ENCODE results near the gene H2BK1. TPM values are rescaled to one million over a fixed set of nuclear protein-coding genes. Genes with fewer than 3 reads are reported as not detected.

H2BK1 gene
- total RNA-seq, 1 donor from 2014 or later = not detected

DNA sequence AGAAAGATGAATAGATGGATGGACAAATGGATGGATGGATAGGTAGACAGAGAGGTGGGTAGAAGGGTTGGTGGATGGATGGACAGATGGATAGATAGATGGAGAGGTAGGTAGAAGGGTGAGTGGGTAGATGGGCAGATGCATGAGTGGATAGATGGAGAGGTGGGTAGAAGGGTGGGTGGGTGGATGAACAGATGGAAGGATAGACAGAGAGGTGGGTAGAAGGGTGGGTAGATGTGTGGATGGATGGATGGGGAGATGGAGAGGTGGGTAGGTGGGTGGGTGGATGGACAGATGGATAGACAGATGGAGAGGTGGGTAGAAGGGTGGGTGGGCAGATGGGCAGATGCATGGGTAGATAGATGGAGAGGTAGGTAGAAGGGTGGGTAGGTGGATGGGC is 12.4 kb downstream of the H2BK1 start:
- H3K4me1 Mint-ChIP-seq (ENCODE audit: unreplicated experiment) = no peaks in the 10 kb centered on the region
- no peak overlapping the region for H3K4me3 Mint-ChIP-seq (ENCODE audit: unreplicated experiment)
- peaks cover 36% of the 10 kb centered on the region for H3K27me3 Mint-ChIP-seq (ENCODE audit: unreplicated experiment)
- no peaks in the 10 kb centered on the region for H3K36me3 Mint-ChIP-seq (ENCODE audit: unreplicated experiment)
- DNase-seq (ENCODE audit: extremely low spot score, unreplicated experiment) = no peak
- no peaks in the 10 kb centered on the region for H3K9me3 Mint-ChIP-seq (ENCODE audit: unreplicated experiment)
- H3K27ac Mint-ChIP-seq (ENCODE audit: unreplicated experiment) = no peak overlapping the region
- TF ChIP-seq, protein P1, sequence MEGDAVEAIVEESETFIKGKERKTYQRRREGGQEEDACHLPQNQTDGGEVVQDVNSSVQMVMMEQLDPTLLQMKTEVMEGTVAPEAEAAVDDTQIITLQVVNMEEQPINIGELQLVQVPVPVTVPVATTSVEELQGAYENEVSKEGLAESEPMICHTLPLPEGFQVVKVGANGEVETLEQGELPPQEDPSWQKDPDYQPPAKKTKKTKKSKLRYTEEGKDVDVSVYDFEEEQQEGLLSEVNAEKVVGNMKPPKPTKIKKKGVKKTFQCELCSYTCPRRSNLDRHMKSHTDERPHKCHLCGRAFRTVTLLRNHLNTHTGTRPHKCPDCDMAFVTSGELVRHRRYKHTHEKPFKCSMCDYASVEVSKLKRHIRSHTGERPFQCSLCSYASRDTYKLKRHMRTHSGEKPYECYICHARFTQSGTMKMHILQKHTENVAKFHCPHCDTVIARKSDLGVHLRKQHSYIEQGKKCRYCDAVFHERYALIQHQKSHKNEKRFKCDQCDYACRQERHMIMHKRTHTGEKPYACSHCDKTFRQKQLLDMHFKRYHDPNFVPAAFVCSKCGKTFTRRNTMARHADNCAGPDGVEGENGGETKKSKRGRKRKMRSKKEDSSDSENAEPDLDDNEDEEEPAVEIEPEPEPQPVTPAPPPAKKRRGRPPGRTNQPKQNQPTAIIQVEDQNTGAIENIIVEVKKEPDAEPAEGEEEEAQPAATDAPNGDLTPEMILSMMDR (IDR thresholded peaks at IDR 0.05) = no peak

DNA sequence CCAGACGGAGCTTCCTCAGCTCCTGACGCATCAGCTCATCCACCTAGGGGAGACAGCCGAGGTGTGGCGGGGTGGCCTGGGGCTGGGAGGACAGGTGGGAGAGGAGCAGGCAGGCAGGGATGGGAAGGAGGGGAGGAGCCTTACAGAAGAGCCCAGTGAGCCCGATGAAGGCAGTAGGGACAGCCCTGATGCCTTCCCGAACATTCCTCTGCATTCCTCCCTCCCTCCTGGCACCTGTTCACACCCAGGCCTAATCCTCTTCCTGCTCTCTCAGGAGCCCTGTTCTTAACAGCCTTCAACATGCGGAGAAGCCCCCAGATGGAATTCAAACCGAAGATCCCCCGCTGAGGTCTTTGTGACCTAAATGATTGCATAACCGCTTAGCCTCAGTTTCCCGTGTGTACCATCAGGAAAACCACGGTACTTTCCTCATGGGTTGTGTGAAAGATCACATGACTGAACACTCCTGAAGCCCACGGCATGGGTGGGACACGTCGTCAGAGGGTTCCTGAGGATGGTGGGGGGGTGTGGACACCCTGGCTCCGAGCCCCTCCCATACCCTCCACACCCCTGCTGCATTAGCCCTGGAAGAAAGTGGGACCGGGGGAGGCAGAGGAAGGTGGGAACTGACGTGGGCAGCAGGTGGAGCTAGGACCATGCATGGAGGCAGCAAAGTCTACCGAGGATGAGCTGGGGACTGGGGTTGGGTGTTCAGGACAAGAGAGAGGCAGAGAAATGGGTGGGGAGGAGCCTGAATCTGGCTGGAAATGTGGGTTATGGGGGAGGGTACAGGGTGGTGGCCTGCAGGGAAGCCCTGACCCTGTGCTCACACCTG is 14.5 kb downstream of the H2BK1 start:
- Mint-ChIP-seq H3K27ac (ENCODE audit: unreplicated experiment) (no peak overlapping the region), H3K9me3 (ENCODE audit: unreplicated experiment) (no peaks in the 10 kb centered on the region), H3K4me1 (ENCODE audit: unreplicated experiment) (no peaks in the 10 kb centered on the region), H3K4me3 (ENCODE audit: unreplicated experiment) (no peak overlapping the region), H3K27me3 (ENCODE audit: unreplicated experiment) (peaks cover 19% of the 10 kb centered on the region), H3K36me3 (ENCODE audit: unreplicated experiment) (no peaks in the 10 kb centered on the region)
- TF ChIP-seq, protein P1 (IDR thresholded peaks at IDR 0.05) = no peak
- DNase-seq (ENCODE audit: extremely low spot score, unreplicated experiment) = no peak

DNA sequence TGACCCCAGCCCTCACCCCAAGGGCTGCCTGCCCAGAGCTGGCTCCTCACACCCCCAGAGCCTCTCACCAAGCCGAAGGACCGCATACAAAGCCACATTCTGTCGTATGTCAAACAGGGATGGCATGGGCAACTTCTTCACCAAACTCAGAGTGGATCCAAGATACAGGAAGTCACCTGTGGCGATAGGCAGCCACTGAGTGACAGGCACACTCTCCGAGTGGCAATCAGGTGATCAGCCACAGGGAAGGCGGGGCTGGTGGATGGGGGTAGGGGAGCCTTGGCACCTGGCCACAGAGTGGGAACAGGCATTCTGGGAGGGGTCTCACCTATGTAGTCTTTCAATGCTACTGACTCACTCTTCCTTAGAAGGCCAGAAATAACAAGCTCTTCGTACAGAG is 16.1 kb downstream of the H2BK1 start:
- no peak overlapping the region for H3K27ac Mint-ChIP-seq (ENCODE audit: unreplicated experiment)

DNA sequence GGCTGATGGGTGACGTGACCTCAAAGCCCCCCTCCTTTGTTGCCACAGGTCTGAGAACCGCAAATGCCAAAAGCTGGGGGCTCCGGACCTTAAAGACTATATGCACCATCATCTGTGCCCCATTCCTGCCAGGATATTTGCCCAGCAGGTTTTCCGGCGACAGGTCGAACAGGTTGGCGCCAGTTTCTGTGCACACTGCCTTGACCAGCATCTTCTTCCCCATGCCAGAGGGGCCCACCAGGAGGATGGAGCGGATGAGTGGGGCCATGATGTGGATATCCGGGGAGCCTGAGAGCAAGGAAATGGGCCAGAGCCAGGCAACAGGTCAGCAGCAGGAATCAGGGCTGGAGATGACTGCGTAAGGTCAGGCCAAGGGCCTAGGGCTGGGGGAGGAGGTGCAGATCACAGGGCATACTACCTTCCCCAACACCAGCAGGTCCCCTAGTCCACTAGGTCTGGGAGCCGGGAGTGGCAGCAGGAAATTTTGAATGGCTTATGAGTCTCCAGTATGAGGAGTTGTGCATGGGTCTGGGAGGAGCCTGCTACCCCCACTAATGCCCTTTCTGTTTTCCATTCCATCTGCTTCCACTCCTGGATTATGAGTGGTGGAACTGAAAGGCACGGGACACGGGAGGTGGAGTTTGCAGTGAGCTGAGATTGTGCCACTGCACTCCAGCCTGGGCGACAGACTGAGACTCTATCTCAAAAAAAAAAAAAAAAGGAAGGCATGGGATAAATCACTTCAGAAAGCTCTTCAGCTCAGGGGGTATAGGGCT is 16.9 kb downstream of the H2BK1 start:
- Mint-ChIP-seq H3K36me3 (ENCODE audit: unreplicated experiment) (no peaks in the 10 kb centered on the region), H3K4me3 (ENCODE audit: unreplicated experiment) (no peak overlapping the region), H3K4me1 (ENCODE audit: unreplicated experiment) (no peaks in the 10 kb centered on the region), H3K27ac (ENCODE audit: unreplicated experiment) (no peak overlapping the region), H3K9me3 (ENCODE audit: unreplicated experiment) (no peaks in the 10 kb centered on the region), H3K27me3 (ENCODE audit: unreplicated experiment) (peaks cover 36% of the 10 kb centered on the region)
- TF ChIP-seq, protein P1 (IDR thresholded peaks at IDR 0.05) = no peak
- no peak for DNase-seq (ENCODE audit: extremely low spot score, unreplicated experiment)

More for the DNA sequence above, 16.1 kb downstream of the H2BK1 start:
- no peaks in the 10 kb centered on the region for H3K4me1 Mint-ChIP-seq (ENCODE audit: unreplicated experiment)
- H3K9me3 Mint-ChIP-seq (ENCODE audit: unreplicated experiment) = no peaks in the 10 kb centered on the region
- H3K27me3 Mint-ChIP-seq (ENCODE audit: unreplicated experiment) = peaks cover 30% of the 10 kb centered on the region
- TF ChIP-seq, protein P1 (IDR thresholded peaks at IDR 0.05) = no peak
- H3K36me3 Mint-ChIP-seq (ENCODE audit: unreplicated experiment) = no peaks in the 10 kb centered on the region
- H3K4me3 Mint-ChIP-seq (ENCODE audit: unreplicated experiment) = no peak overlapping the region
- DNase-seq (ENCODE audit: extremely low spot score, unreplicated experiment) = no peak

DNA sequence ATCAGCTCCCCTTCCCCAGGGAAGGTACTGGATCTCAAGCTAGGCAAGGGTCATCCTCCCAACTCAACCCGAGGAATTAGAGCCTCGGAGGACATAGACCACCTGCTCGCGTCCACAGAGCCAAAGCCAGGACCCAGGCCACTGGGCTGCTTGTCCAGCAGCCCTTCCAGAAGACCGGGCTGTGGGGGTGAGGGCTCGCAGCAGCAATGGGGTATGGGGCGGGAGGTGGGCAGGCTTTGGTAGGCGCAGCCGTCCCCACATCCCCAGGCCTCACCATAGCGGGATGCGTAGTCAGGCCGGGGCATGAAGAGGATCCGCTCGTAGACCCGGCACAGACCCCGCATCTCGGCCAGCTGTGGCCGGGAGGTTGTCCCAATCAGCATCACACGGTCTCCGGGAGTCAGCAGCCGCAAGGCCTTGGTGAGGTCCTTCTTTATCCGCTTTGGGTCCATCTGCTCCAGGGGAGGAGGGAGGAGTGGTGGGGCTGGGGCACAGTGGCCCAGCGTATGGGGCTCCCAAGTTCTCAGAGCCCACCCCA is 18.2 kb downstream of the H2BK1 start:
- Mint-ChIP-seq H3K27ac (ENCODE audit: unreplicated experiment) (no peak overlapping the region), H3K9me3 (ENCODE audit: unreplicated experiment) (no peaks in the 10 kb centered on the region), H3K4me3 (ENCODE audit: unreplicated experiment) (no peak overlapping the region), H3K36me3 (ENCODE audit: unreplicated experiment) (no peaks in the 10 kb centered on the region), H3K27me3 (ENCODE audit: unreplicated experiment) (peaks cover 40% of the 10 kb centered on the region), H3K4me1 (ENCODE audit: unreplicated experiment) (no peaks in the 10 kb centered on the region)
- TF ChIP-seq, protein P1 (IDR thresholded peaks at IDR 0.05) = no peak
- no peak for DNase-seq (ENCODE audit: extremely low spot score, unreplicated experiment)

Data from osteocyte (in vitro differentiated cells).